Stomach (tissue), 4 donors: ENCODE measurements around the gene TCP1.
"Not testable (repeated sequence)": the region's sequence is repeated elsewhere in the genome, so short reads cannot be mapped to it uniquely, and the experiment has no call there.

Source experiments
- CTCF ChIP-seq, 7 experiments: fragments of 450-650 bp in 4 of 7; fragments of 200-600 bp in 3 of 7; sonication (generic) in 3 of 7; IDR thresholded peaks; one replicate each; pipeline ENCODE4 v1.5.1; 2016 to 2019; ENCODE audit warnings: antibody characterized with exemption in 7 of 7, control low read depth in 2 of 7, mild to moderate bottlenecking in 1 of 7
- POLR2A ChIP-seq, 4 donors: fragments of 450-650 bp; IDR thresholded peaks; one replicate each; pipeline ENCODE4 v1.6.1; 2016; ENCODE audit warnings: antibody characterized with exemption in 4 of 4, control low read depth in 2 of 4, mild to moderate bottlenecking in 1 of 4, moderate library complexity in 1 of 4

GRCh38 chr6:159794976-159795375 is 5.6 kb upstream of the TCP1 start:
- TF ChIP-seq POLR2A, CTCF (IDR thresholded peaks at IDR 0.05): not testable (repeated sequence)
